A549 (cell line): ENCODE data around the gene SCYL1. TPM values are rescaled to one million over a fixed set of nuclear protein-coding genes. Genes with fewer than 3 reads are reported as not detected.
A peak's percentile ranks its signal among the peaks of the same experiment; 100 is the strongest.
"Not testable (repeated sequence)": the region's sequence is repeated elsewhere in the genome, so short reads cannot be mapped to it uniquely, and the experiment has no call there.

Source experiments
- ATAC-seq, 2 experiments: fragments of 200-7000 bp in 1 of 2; fragments of >200 bp in 1 of 2; cut with Nextera tagmentation in 1 of 2; cut with Tn5 transposase in 1 of 2; 3 replicates each; pipeline versions ENCODE4 v1.8.0 to v1.9.1; 2018 to 2020; ENCODE audit warnings: mild to moderate bottlenecking in 1 of 2, moderate library complexity in 1 of 2
- CTCF ChIA-PET: fragments of 300-600 bp; sonication (Branson Sonifier 250); formaldehyde crosslinking; extraction: SDS; loops from one replicate; lab custom pipeline; 2021; ENCODE audit warnings: antibody characterized with exemption, inconsistent platforms; lab: Yijun Ruan, JAX
- POLR2A ChIA-PET: fragments of 350-600 bp; formaldehyde crosslinking; extraction: SDS; loops from one replicate; lab custom pipeline; 2021; ENCODE audit warnings: antibody characterized with exemption, inconsistent platforms; lab: Yijun Ruan, JAX
- DNase-seq, 2 experiments: peaks; one replicate each; pipeline versions ENCODE4 v3.0.0 to v3.0.0-alpha.2; 2011 to 2016; ENCODE audit warnings: low read depth in 1 of 2, low spot score in 1 of 2
- FAIRE-seq: peaks from 2 replicates; lab custom pipeline; 2011; peaks lifted over from hg19 to GRCh38; lab: Jason Lieb, UNC
- H3K27ac ChIP-seq, 2 experiments: fragments of >200 bp; sonication (Bioruptor Twin); formaldehyde crosslinking; 3 replicates each; pipeline ENCODE4 v1.5.1; 2016 to 2017
- H3K4me1 ChIP-seq: fragments of >200 bp; sonication (Bioruptor Twin); formaldehyde crosslinking; 3 replicates; pipeline ENCODE4 v1.6.1; 2016
- H3K4me2 ChIP-seq: fragments of >200 bp; sonication (Bioruptor Twin); formaldehyde crosslinking; 3 replicates; pipeline ENCODE4 v1.6.1; 2016
- H3K4me3 ChIP-seq: fragments of >200 bp; sonication (Bioruptor Twin); formaldehyde crosslinking; 3 replicates; pipeline ENCODE4 v1.5.1; 2016
- H3K9me3 ChIP-seq: fragments of >200 bp; sonication (Bioruptor Twin); formaldehyde crosslinking; 3 replicates; pipeline ENCODE4 v1.6.1; 2016
- CEBPB ChIP-seq, 2 experiments: fragments of >200 bp in 1 of 2; sonication (Bioruptor Twin) in 1 of 2; formaldehyde crosslinking in 1 of 2; IDR thresholded peaks; 2 replicates each; pipeline ENCODE4 v1.6.1; 2012 to 2016
- EHF ChIP-seq: fragments of 250-450 bp; sonication (Bioruptor Pico); IDR thresholded peaks from 2 replicates; pipeline ENCODE4 v1.5.0; 2020; ENCODE audit warnings: mild to moderate bottlenecking
- ESRRA ChIP-seq: fragments of 150-350 bp; IDR thresholded peaks from 2 replicates; pipeline ENCODE4 v1.6.1; 2014; ENCODE audit warnings: mild to moderate bottlenecking, low read length, borderline replicate concordance
- RAD21 ChIP-seq, 2 experiments: fragments of >200 bp in 1 of 2; sonication (Bioruptor Twin) in 1 of 2; formaldehyde crosslinking in 1 of 2; IDR thresholded peaks in 1 of 2; conservative IDR thresholded peaks in 1 of 2; 2 replicates in 1 of 2; 3 replicates in 1 of 2; pipeline ENCODE4 v1.6.1; 2012 to 2018; ENCODE audit warnings: inconsistent platforms in 1 of 2
- RARB ChIP-seq: fragments of 250-450 bp; sonication (Bioruptor Pico); IDR thresholded peaks from 2 replicates; pipeline ENCODE4 v1.8.0; 2021; ENCODE audit warnings: mild to moderate bottlenecking, moderate library complexity
- SREBF2 ChIP-seq: fragments of 450-650 bp; IDR thresholded peaks from 2 replicates; pipeline ENCODE4 v1.6.1; 2014; ENCODE audit warnings: mild to moderate bottlenecking, moderate library complexity
- TFCP2L1 ChIP-seq: fragments of 250-450 bp; sonication (Bioruptor Pico); IDR thresholded peaks from 2 replicates; pipeline ENCODE4 v1.5.0; 2021; ENCODE audit warnings: mild to moderate bottlenecking
- TP53 ChIP-seq: fragments of 250-450 bp; sonication (Bioruptor Pico); IDR thresholded peaks from 2 replicates; pipeline ENCODE4 v1.5.0; 2021; ENCODE audit warnings: mild to moderate bottlenecking, moderate library complexity
- ZFP36 ChIP-seq: fragments of 450-650 bp; IDR thresholded peaks from 2 replicates; pipeline ENCODE4 v1.6.1; 2014; ENCODE audit warnings: borderline replicate concordance; ENCODE audit not compliant: partially characterized antibody
- WGBS: methylation state at CpG from one replicate; pipeline ENCODE4 v1.1.6; 2017; ENCODE audit errors: missing lambda C conversion rate; 5-methylcytosine and 5-hydroxymethylcytosine counted together
- polyA plus RNA-seq, 4 experiments: library from polyadenylated mRNA; depleted of rRNA in 3 of 4; stranded (reverse); fragments of >200 nt; fragmentation: RNase III in 1 of 4; extraction: RNeasy Plus Mini Kit Qiagen cat#74134 plus additional on column Dnase treatment in 1 of 4; gene quantifications; 2 replicates in 3 of 4; 3 replicates in 1 of 4; pipeline ENCODE4 v1.2.3, GENCODE V29; 2011 to 2017
- TF ChIP-seq, protein P1 (sequence below): fragments of 200-600 bp; sonication (generic); IDR thresholded peaks from 2 replicates; pipeline ENCODE4 v1.6.1; 2016; ENCODE audit warnings: antibody characterized with exemption, mild to moderate bottlenecking, moderate library complexity
- TF ChIP-seq, protein P2 (sequence below): fragments of 250-450 bp; sonication (Bioruptor Pico); IDR thresholded peaks from 2 replicates; pipeline ENCODE4 v1.5.0; 2020; ENCODE audit warnings: low read depth, mild to moderate bottlenecking, moderate library complexity

The SCYL1 gene
- polyA plus RNA-seq, 2 of the 4 experiments (the other 2 are of a cell fraction): 30.8 to 46.8 TPM

DNA sequence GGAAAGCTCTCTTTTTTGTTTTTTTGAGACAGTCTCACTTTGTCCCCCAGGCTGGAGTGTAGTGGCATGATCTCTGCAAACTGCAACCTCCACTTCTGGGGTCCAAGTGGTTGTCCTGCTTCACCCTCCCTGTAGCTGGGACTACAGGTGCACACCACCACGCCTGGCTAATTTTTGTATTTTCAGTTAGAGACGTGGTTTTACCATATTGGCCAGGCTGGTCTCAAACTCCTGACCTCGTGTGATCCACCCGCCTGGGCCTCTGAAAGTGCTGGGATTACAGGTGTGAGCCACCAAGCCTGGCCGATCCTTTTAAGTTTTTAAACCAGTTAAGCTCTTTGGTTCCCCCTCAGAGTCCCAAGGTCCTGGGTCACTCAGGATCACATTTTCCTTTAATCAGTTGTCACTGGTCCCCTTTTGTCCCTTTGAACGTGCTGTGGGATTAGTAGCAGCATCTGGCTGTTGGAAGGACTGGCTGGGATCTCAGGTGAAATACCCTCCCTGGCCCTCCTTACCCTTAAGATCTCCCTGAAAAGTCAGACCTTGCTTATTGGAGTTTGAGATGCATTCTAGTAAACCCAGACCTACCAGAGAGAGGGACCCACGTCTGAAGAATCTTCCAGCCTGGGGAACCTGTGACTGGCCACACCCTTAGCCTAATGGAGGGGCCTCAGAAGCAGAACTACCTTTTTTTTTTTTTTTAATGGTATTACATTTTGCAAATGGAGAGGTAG lies 17.9 kb upstream of the SCYL1 start (continued):
- TF ChIP-seq, protein P1, sequence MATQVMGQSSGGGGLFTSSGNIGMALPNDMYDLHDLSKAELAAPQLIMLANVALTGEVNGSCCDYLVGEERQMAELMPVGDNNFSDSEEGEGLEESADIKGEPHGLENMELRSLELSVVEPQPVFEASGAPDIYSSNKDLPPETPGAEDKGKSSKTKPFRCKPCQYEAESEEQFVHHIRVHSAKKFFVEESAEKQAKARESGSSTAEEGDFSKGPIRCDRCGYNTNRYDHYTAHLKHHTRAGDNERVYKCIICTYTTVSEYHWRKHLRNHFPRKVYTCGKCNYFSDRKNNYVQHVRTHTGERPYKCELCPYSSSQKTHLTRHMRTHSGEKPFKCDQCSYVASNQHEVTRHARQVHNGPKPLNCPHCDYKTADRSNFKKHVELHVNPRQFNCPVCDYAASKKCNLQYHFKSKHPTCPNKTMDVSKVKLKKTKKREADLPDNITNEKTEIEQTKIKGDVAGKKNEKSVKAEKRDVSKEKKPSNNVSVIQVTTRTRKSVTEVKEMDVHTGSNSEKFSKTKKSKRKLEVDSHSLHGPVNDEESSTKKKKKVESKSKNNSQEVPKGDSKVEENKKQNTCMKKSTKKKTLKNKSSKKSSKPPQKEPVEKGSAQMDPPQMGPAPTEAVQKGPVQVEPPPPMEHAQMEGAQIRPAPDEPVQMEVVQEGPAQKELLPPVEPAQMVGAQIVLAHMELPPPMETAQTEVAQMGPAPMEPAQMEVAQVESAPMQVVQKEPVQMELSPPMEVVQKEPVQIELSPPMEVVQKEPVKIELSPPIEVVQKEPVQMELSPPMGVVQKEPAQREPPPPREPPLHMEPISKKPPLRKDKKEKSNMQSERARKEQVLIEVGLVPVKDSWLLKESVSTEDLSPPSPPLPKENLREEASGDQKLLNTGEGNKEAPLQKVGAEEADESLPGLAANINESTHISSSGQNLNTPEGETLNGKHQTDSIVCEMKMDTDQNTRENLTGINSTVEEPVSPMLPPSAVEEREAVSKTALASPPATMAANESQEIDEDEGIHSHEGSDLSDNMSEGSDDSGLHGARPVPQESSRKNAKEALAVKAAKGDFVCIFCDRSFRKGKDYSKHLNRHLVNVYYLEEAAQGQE: peak; percentile 61
- TF ChIP-seq, protein P2, sequence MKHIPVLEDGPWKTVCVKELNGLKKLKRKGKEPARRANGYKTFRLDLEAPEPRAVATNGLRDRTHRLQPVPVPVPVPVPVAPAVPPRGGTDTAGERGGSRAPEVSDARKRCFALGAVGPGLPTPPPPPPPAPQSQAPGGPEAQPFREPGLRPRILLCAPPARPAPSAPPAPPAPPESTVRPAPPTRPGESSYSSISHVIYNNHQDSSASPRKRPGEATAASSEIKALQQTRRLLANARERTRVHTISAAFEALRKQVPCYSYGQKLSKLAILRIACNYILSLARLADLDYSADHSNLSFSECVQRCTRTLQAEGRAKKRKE (CRISPR knock-in tag): peak; percentile 83
- TF ChIP-seq SREBF2: no peak
- TF ChIP-seq RARB: peak; percentile 99
- TF ChIP-seq TFCP2L1: peak; percentile 100
- no peak for TF ChIP-seq CEBPB (IDR thresholded peaks at IDR 0.05)
- TF ChIP-seq ESRRA: peak; percentile 67; the same call in 1 of the 2 replicates
- no peak for TF ChIP-seq RAD21 (conservative IDR thresholded peaks at IDR 0.05 in 1 of 2, IDR thresholded peaks at IDR 0.05 in 1 of 2)
- peak; percentile 95 for TF ChIP-seq EHF

- not testable (repeated sequence) for DNase-seq, FAIRE-seq, H3K4me3 ChIP-seq, H3K27ac ChIP-seq, H3K9me3 ChIP-seq, H3K4me2 ChIP-seq, ATAC-seq
- WGBS: 96% methylated on average over 3 of the region's 3 CpGs
- peaks cover 15% of the 10 kb centered on the region for H3K4me1 ChIP-seq
- ChIA-PET CTCF (interaction anchor here (0.6 to 30.0 kb wide), 11 partner anchors 8 to 150 kb away, joined by 3 to 947 read pairs (median 35); no protein-coding TSS in a partner anchor), POLR2A (interaction anchor here (0.9 kb wide), 1 partner anchor 82 kb away, joined by 3 read pairs; no protein-coding TSS in a partner anchor)
These were observed 12.6 kb upstream of the SCYL1 start for GRCh38 chr11:65512311-65512710.

DNA sequence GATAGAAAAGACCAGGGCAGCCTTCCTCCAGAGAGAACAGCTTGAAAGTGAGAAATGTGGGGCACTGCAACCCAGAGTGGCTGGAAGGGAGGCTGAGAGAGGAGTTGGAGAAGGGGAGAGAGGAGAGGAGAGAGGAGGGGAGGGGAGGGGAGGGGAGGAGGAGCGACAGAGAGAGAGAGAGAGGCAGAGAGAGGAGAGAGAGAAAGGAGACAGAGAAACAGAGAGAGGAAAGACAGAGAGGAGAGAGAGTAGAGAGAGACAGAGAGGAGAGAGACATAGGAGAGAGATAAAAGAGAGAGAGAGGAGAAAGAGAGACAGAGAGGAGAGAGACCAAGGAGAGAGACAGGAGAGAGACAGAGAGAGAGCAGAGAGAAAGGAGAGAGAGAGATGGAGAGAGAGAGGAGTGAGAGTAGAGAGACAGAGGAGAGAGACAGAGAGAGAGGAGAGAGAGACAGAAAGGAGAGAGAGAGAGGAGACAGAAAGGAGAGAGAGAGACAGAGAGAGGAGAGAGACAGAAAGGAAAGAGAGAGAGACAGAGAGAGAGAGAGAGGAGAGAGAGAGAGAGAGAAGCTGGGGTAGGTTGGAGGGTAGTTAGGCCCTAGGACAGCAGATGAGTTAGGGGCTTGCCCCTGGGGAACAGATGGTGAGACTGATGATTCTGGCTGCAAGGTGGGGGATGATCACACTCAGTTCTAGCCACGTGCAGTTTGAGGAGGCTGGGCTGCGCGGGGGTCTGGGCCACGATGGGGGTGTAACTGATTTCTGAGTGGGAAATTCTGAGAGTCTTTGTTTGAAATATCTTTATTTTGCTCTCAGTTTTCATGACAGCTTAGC lies 8.5 kb upstream of the SCYL1 start:
- CTCF ChIA-PET: interaction anchor here (0.8 to 12.9 kb wide), 5 partner anchors 14 to 99 kb away, joined by 3 to 159 read pairs (median 3); no protein-coding TSS in a partner anchor
- 83% methylated on average over 4 of the region's 5 CpGs for WGBS
- no peak for DNase-seq
- H3K27ac ChIP-seq: peak overlapping the region in 1 of 2 experiments; percentile 51; a peak in 2 of 6 replicates
- H3K4me3 ChIP-seq: no peak overlapping the region
- no peak for FAIRE-seq
- no peak for TF ChIP-seq TP53
- TF ChIP-seq ZFP36: peak; percentile 22
- H3K4me2 ChIP-seq: no peak overlapping the region
- H3K4me1 ChIP-seq: peaks cover 4% of the 10 kb centered on the region; the same call in 1 of the 3 replicates
- H3K9me3 ChIP-seq: no peaks in the 10 kb centered on the region
- ATAC-seq: peak; percentile 25 to 62
- POLR2A ChIA-PET: no interaction called here

GRCh38 chr11:65518941-65519549 lies 5.8 kb upstream of the SCYL1 start:
- FAIRE-seq, H3K4me3 ChIP-seq, H3K9me3 ChIP-seq, H3K4me2 ChIP-seq, DNase-seq, POLR2A ChIA-PET, H3K27ac ChIP-seq, H3K4me1 ChIP-seq, ATAC-seq: not testable (repeated sequence)
- 88% methylated on average over 8 of the region's 8 CpGs for WGBS
- CTCF ChIA-PET: interaction anchor here (1.6 to 3.9 kb wide), 3 partner anchors 9 to 179 kb away, joined by 3 to 36 read pairs (median 5); no protein-coding TSS in a partner anchor

GRCh38 chr11:65521777-65522521 lies 2.9 kb upstream of the SCYL1 start:
- H3K4me1 ChIP-seq: peaks cover 18% of the 10 kb centered on the region
- DNase-seq, H3K27ac ChIP-seq, ATAC-seq, H3K4me2 ChIP-seq, FAIRE-seq, POLR2A ChIA-PET, H3K4me3 ChIP-seq, H3K9me3 ChIP-seq: not testable (repeated sequence)
- CTCF ChIA-PET: interaction anchor here (1.0 to 3.9 kb wide), 2 partner anchors 12 to 84 kb away, joined by 3 to 36 read pairs; no protein-coding TSS in a partner anchor
- 86% methylated on average over 20 of the region's 20 CpGs for WGBS

DNA sequence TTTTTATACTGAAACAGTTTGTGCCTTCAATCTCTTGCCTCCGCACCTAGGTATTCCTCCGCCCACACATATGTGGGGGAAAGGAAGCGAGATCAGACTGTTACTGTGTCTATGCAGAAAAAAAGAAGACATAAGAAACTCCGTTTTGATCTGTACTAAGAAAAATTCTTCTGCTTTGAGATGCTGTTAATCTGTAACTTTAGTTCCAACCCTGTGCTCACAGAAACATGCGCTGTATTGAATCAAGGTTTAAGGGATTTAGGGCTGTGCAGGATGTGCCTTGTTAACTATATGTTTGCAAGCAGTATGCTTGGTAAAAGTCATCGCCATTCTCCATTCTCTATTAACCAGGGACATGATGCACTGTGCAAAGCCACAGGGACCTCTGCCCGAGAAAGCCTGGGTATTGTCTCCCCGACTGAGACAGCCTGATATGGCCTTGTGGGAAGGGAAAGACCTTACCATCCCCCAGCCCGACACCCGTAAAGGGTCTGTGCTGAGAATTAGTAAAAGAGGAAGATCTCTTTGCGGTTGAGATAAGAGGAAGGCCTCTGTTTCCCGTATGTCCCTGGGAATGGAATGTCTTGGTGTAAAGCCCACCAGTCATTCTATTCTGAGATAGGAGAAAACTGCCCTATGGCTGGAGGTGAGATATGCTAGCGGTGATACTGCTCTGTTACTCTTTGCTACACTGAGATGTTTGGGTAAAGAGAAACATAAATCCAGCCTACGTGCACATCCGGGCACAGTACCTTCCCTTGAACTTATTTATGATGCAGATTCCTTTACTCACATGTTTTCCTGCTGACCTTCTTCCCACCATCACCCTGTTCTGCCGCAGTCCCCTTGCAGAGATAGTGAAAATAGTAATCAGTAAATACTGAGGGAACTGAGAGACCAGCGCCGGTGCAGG lies 1.9 kb upstream of the SCYL1 start:
- DNase-seq, H3K9me3 ChIP-seq, CTCF ChIA-PET, ATAC-seq, H3K27ac ChIP-seq, FAIRE-seq, POLR2A ChIA-PET, H3K4me3 ChIP-seq: not testable (repeated sequence)
- 71% methylated on average over 18 of the region's 18 CpGs for WGBS
- H3K4me1 ChIP-seq: peaks cover 18% of the 10 kb centered on the region
- peak overlapping the region; percentile 33; the same call in 2 of the 3 replicates for H3K4me2 ChIP-seq
